Panc1 (cell line): ENCODE measurements around the gene CTDP1. TPM values are rescaled to one million over a fixed set of nuclear protein-coding genes. Genes with fewer than 3 reads are reported as not detected.

Experiments used
- ATAC-seq: fragments of 200-7000 bp; cut with Tn5 transposase; 2 replicates; pipeline ENCODE4 v1.9.1; 2020; ENCODE audit warnings: mild to moderate bottlenecking, moderate library complexity
- BruUV-seq: library from RNA; stranded (reverse); fragments of 400-500 nt; replicated peaks from 2 replicates; lab custom pipeline; 2021; lab: Mats Ljungman, UMichigan
- CTCF ChIA-PET: fragments of 300-600 bp; sonication (Branson Sonifier 250); formaldehyde crosslinking; loops from one replicate; lab custom pipeline; 2022; ENCODE audit warnings: antibody characterized with exemption; lab: Charles Lee
- POLR2A ChIA-PET: fragments of 300-600 bp; sonication (Branson Sonifier 250); formaldehyde crosslinking; loops from one replicate; lab custom pipeline; 2022; ENCODE audit warnings: antibody characterized with exemption; lab: Charles Lee
- DNase-seq: peaks from one replicate; pipeline ENCODE4 v3.0.0-alpha.2; 2010; ENCODE audit warnings: low read depth, low spot score
- H3K27ac ChIP-seq: 2 replicates; pipeline ENCODE4 v1.5.1; 2011; ENCODE audit warnings: mild to moderate bottlenecking, low read length, inconsistent platforms
- H3K27me3 ChIP-seq: fragments of 200-500 bp; sonication (Bioruptor generic); 2 replicates; pipeline ENCODE4 v1.6.0; 2014; ENCODE audit warnings: low read length, inconsistent platforms; ENCODE audit not compliant: control insufficient read depth, insufficient read depth
- H3K36me3 ChIP-seq: fragments of 200-500 bp; sonication (Bioruptor generic); 2 replicates; pipeline ENCODE4 v1.5.1; 2014; ENCODE audit warnings: inconsistent platforms, mild to moderate bottlenecking, low read length, moderate library complexity; ENCODE audit not compliant: control insufficient read depth, insufficient read depth
- H3K4me1 ChIP-seq: 2 replicates; pipeline ENCODE4 v1.5.1; 2011; ENCODE audit warnings: inconsistent platforms, mild to moderate bottlenecking, low read length, moderate library complexity; ENCODE audit not compliant: control insufficient read depth, insufficient read depth
- H3K4me3 ChIP-seq, 2 experiments: 2 replicates each; pipeline ENCODE4 v1.5.1; 2011 to 2012; ENCODE audit warnings: low read depth in 2 of 2, low read length in 2 of 2, mild to moderate bottlenecking in 2 of 2, inconsistent platforms in 1 of 2, moderate library complexity in 1 of 2
- H3K9me3 ChIP-seq: fragments of 200-500 bp; sonication (Bioruptor generic); 2 replicates; pipeline ENCODE4 v1.5.1; 2014; ENCODE audit warnings: low read depth, mild to moderate bottlenecking, inconsistent platforms, low read length, moderate library complexity; ENCODE audit not compliant: control insufficient read depth, insufficient read depth
- POLR2AphosphoS5 ChIP-seq: IDR thresholded peaks from 2 replicates; pipeline ENCODE4 v1.6.1; 2012; ENCODE audit warnings: mild to moderate bottlenecking, low read depth, low read length, moderate library complexity
- REST ChIP-seq, 2 experiments: IDR thresholded peaks; 2 replicates each; pipeline ENCODE4 v1.6.1; 2011 to 2012; ENCODE audit warnings: low read depth in 2 of 2, control low read depth in 1 of 2, low read length in 1 of 2, mild to moderate bottlenecking in 1 of 2, moderate library complexity in 1 of 2; ENCODE audit not compliant: insufficient read depth in 1 of 2
- SIN3A ChIP-seq: IDR thresholded peaks from 2 replicates; pipeline ENCODE4 v1.6.1; 2012; ENCODE audit warnings: low read depth, mild to moderate bottlenecking, low read length, moderate library complexity, borderline replicate concordance; ENCODE audit not compliant: insufficient read depth
- TCF7L2 ChIP-seq: IDR thresholded peaks from 2 replicates; pipeline ENCODE4 v1.6.1; 2011; ENCODE audit warnings: mild to moderate bottlenecking, low read depth, low read length, inconsistent platforms
- in situ Hi-C: cut with HindIII; loops from 2 replicates; pipeline ENCODE4 v1.10.0; 2016; ENCODE audit warnings: low sequenced_read_pairs, low pct_unique_long_range_greater_than_20kb
- intact Hi-C: fragments of 100-400 bp; cut with micrococcal nuclease; formaldehyde crosslinking; loops from one replicate; pipeline ENCODE4 v1.10.0; 2022; ENCODE audit not compliant: unreplicated experiment
- total RNA-seq: library from RNA; stranded (reverse); gene quantifications from one replicate; pipeline ENCODE4 v1.2.1, GENCODE V29; 2021; ENCODE audit not compliant: unreplicated experiment
- TF ChIP-seq, protein P1 (sequence below): fragments of 450-650 bp; IDR thresholded peaks from 2 replicates; pipeline ENCODE4 v1.5.1; 2017; ENCODE audit warnings: mild to moderate bottlenecking

The CTDP1 gene
- total RNA-seq, 1 experiment from 2014 or later, result 52.8 TPM

- BruUV-seq, result no TSS peak
- Histone ChIP-seq H3K4me3 (no peak overlapping the region), H3K27ac (no peak overlapping the region), H3K4me1 (no peaks in the 10 kb centered on the region), H3K9me3 (no peaks in the 10 kb centered on the region), H3K27me3 (peaks cover 41% of the 10 kb centered on the region), H3K36me3 (no peaks in the 10 kb centered on the region)
- TF ChIP-seq, protein P1, sequence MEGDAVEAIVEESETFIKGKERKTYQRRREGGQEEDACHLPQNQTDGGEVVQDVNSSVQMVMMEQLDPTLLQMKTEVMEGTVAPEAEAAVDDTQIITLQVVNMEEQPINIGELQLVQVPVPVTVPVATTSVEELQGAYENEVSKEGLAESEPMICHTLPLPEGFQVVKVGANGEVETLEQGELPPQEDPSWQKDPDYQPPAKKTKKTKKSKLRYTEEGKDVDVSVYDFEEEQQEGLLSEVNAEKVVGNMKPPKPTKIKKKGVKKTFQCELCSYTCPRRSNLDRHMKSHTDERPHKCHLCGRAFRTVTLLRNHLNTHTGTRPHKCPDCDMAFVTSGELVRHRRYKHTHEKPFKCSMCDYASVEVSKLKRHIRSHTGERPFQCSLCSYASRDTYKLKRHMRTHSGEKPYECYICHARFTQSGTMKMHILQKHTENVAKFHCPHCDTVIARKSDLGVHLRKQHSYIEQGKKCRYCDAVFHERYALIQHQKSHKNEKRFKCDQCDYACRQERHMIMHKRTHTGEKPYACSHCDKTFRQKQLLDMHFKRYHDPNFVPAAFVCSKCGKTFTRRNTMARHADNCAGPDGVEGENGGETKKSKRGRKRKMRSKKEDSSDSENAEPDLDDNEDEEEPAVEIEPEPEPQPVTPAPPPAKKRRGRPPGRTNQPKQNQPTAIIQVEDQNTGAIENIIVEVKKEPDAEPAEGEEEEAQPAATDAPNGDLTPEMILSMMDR, result no peak
- TF ChIP-seq TCF7L2, result no peak
- TF ChIP-seq REST (IDR thresholded peaks at IDR 0.05; ENCODE audit: insufficient read depth in 1 of 2, low read depth in 2 of 2, low read length in 1 of 2), result no peak
- no peak for TF ChIP-seq POLR2AphosphoS5
- no peak for TF ChIP-seq SIN3A
- POLR2A ChIA-PET, result no interaction called here
- intact Hi-C loops (no loop called here), in situ Hi-C loops (no loop called here)
- DNase-seq (no peak), ATAC-seq (no peak)
- CTCF ChIA-PET, result no interaction called here
Measured at GRCh38 chr18:79658366-79658765, 21.2 kb upstream of the CTDP1 start.

- in situ Hi-C loops, result no loop called here
- ChIA-PET CTCF (no interaction called here), POLR2A (no interaction called here)
- H3K4me1 ChIP-seq, result no peaks in the 10 kb centered on the region
- intact Hi-C loops, result no loop called here
- peaks cover 33% of the 10 kb centered on the region for H3K27me3 ChIP-seq
- no peaks in the 10 kb centered on the region for H3K36me3 ChIP-seq
- H3K4me3 ChIP-seq, result no peak overlapping the region
- H3K9me3 ChIP-seq, result no peaks in the 10 kb centered on the region
- ATAC-seq, result no peak
- BruUV-seq, result no TSS peak
- no peak for DNase-seq
- no peak overlapping the region for H3K27ac ChIP-seq
- TF ChIP-seq, protein P1, result 0 out of 2 replicates have a peak, but pooled peaks have one; percentile 5
- TF ChIP-seq POLR2AphosphoS5, result no peak
Measured at GRCh38 chr18:79659733-79660132, 19.9 kb upstream of the CTDP1 start.
